Right kidney (tissue), 1 donor: ENCODE measurements around the gene CCDC141.

Experiments used
- DNase-seq: peaks from one replicate; pipeline ENCODE4 v3.0.0-alpha.2; 2016

Gene CCDC141

GRCh38 chr2:178912416-178913048, 137.4 kb downstream of the CCDC141 start:
- no peak for DNase-seq

- no peak for DNase-seq
Measured at GRCh38 chr2:178911039-178911438, 138.9 kb downstream of the CCDC141 start.

- no peak for DNase-seq
Measured at GRCh38 chr2:178910005-178910404, 139.9 kb downstream of the CCDC141 start.

GRCh38 chr2:178909507-178909906, 140.4 kb downstream of the CCDC141 start:
- no peak for DNase-seq

GRCh38 chr2:178908810-178909209, 141.1 kb downstream of the CCDC141 start:
- no peak for DNase-seq

GRCh38 chr2:178905261-178905660, 144.7 kb downstream of the CCDC141 start:
- no peak for DNase-seq

GRCh38 chr2:178899656-178900055, 150.3 kb downstream of the CCDC141 start:
- DNase-seq, result no peak

- no peak for DNase-seq
Measured at GRCh38 chr2:178895872-178896271, 154.1 kb downstream of the CCDC141 start.

- no peak for DNase-seq
Measured at GRCh38 chr2:178895171-178895570, 154.8 kb downstream of the CCDC141 start.

- DNase-seq, result no peak
Measured at GRCh38 chr2:178892751-178893625, 156.9 kb downstream of the CCDC141 start.

GRCh38 chr2:178891959-178892485, 157.9 kb downstream of the CCDC141 start:
- DNase-seq, result no peak

GRCh38 chr2:178891265-178891958, 158.5 kb downstream of the CCDC141 start:
- DNase-seq, result peak; percentile 31

GRCh38 chr2:178886006-178886405, 163.9 kb downstream of the CCDC141 start:
- DNase-seq, result no peak

GRCh38 chr2:178884440-178884839, 165.5 kb downstream of the CCDC141 start:
- DNase-seq, result no peak

GRCh38 chr2:178882666-178883440, 167.1 kb downstream of the CCDC141 start:
- no peak for DNase-seq

GRCh38 chr2:178881075-178881474, 168.9 kb downstream of the CCDC141 start:
- DNase-seq, result no peak

GRCh38 chr2:178880257-178880656, 169.7 kb downstream of the CCDC141 start:
- DNase-seq, result no peak

- no peak for DNase-seq
Measured at GRCh38 chr2:178877874-178878273, 172.1 kb downstream of the CCDC141 start.

GRCh38 chr2:178874529-178875240, 175.3 kb downstream of the CCDC141 start:
- no peak for DNase-seq

- DNase-seq, result no peak
Measured at GRCh38 chr2:178873912-178874311, 176.0 kb downstream of the CCDC141 start.

- DNase-seq, result no peak
Measured at GRCh38 chr2:178871536-178871935, 178.4 kb downstream of the CCDC141 start.
